NB4 (cell line): ENCODE results near the gene NSG1.

Experiments used
- DNase-seq: peaks from one replicate; pipeline ENCODE4 v3.0.0; 2010; ENCODE audit warnings: low read depth
- H3K4me3 ChIP-seq: one replicate; pipeline ENCODE4 v1.5.1; 2011; ENCODE audit warnings: mild to moderate bottlenecking, low read depth, low read length, moderate library complexity
- CTCF ChIP-seq: IDR thresholded peaks from one replicate; pipeline ENCODE4 v1.5.1; 2012; ENCODE audit warnings: low read depth, low read length
- MAX ChIP-seq: IDR thresholded peaks from 2 replicates; pipeline ENCODE4 v1.6.1; 2011; ENCODE audit warnings: low read depth, low read length
- MYC ChIP-seq: IDR thresholded peaks from 2 replicates; pipeline ENCODE4 v1.6.1; 2011; ENCODE audit warnings: low read depth, low read length
- POLR2A ChIP-seq: IDR thresholded peaks from 2 replicates; pipeline ENCODE4 v1.6.1; 2011; ENCODE audit warnings: mild to moderate bottlenecking; ENCODE audit not compliant: insufficient read length; ENCODE audit errors: extremely low read depth

NSG1 gene

GRCh38 chr4:4386296-4386735 is 586 bp upstream of the NSG1 start:
- no peak overlapping the region for H3K4me3 ChIP-seq
- no peak for DNase-seq

GRCh38 chr4:4387531-4388310 is 819 bp downstream of the NSG1 start:
- TF ChIP-seq POLR2A (no peak), CTCF (no peak), MYC (no peak), MAX (no peak)
- no peak for DNase-seq
- no peak overlapping the region for H3K4me3 ChIP-seq

More at GRCh38 chr4:4386296-4386735, 586 bp upstream of the NSG1 start:
- TF ChIP-seq POLR2A = no peak
- no peak for TF ChIP-seq MYC
- TF ChIP-seq CTCF = no peak
- no peak for TF ChIP-seq MAX

- TF ChIP-seq POLR2A (no peak), MAX (no peak), MYC (no peak), CTCF (no peak)
- H3K4me3 ChIP-seq = no peak overlapping the region
- no peak for DNase-seq
Observed at GRCh38 chr4:4388311-4388790, 1.4 kb downstream of the NSG1 start.

GRCh38 chr4:4388836-4389575 is 2.1 kb downstream of the NSG1 start:
- no peak for DNase-seq
- TF ChIP-seq CTCF (no peak), MAX (no peak), MYC (no peak)
- H3K4me3 ChIP-seq = no peak overlapping the region

GRCh38 chr4:4390046-4390445 is 3.1 kb downstream of the NSG1 start:
- no peak for TF ChIP-seq CTCF
- no peak for TF ChIP-seq MYC
- no peak for TF ChIP-seq POLR2A
- no peak for TF ChIP-seq MAX
- H3K4me3 ChIP-seq = no peak overlapping the region
- no peak for DNase-seq
